Measurements from ENCODE around the gene MT1HL1.

DNA sequence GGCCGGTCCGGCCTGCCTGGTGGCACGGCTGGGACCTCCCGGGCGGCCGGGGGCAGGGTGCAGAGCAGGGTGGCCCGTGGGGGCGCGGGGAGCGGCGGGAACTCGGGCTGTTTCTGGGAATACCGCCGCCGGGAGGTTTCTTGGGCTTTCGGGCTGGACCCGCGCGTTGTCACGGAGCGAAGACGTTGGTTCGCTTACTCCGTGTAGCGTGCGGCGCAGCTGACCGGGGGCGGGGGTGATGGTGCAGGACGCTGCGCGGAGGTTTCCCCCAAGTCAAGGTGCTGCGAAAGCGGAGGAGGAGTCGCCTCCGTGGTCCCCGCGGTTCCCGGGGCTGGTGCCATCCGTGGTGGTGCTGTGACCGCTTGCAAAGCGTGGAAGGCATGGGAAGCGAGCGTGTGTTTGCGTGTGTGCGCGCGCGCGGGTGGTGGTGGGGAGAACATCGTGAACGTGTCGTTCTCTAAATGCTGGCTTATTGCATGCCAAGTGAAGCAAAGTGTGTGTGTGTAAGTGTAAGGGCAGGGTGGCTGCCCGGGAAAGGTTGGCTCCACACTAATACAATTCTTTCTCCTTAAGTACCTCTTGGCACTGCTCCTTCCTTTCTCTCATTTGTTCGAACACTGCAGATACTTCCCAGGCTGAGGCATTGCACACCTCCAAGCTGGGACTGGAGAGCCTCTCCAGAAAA is 38.8 kb upstream of the MT1HL1 start:
- TF ChIP-seq, protein P1, sequence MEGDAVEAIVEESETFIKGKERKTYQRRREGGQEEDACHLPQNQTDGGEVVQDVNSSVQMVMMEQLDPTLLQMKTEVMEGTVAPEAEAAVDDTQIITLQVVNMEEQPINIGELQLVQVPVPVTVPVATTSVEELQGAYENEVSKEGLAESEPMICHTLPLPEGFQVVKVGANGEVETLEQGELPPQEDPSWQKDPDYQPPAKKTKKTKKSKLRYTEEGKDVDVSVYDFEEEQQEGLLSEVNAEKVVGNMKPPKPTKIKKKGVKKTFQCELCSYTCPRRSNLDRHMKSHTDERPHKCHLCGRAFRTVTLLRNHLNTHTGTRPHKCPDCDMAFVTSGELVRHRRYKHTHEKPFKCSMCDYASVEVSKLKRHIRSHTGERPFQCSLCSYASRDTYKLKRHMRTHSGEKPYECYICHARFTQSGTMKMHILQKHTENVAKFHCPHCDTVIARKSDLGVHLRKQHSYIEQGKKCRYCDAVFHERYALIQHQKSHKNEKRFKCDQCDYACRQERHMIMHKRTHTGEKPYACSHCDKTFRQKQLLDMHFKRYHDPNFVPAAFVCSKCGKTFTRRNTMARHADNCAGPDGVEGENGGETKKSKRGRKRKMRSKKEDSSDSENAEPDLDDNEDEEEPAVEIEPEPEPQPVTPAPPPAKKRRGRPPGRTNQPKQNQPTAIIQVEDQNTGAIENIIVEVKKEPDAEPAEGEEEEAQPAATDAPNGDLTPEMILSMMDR (conservative IDR thresholded peaks at IDR 0.05; ENCODE audit: low read depth, low read length) = no peak
- TF ChIP-seq EZH2 (IDR thresholded peaks at IDR 0.05; ENCODE audit: low read length, unreplicated experiment) (no peak), EZH2phosphoT487 (IDR thresholded peaks at IDR 0.05; ENCODE audit: borderline replicate concordance, low read length) (no peak)

Measured in PC-3 (cell line).